ENCODE results near the gene PTCH1.

Gene PTCH1

DNA sequence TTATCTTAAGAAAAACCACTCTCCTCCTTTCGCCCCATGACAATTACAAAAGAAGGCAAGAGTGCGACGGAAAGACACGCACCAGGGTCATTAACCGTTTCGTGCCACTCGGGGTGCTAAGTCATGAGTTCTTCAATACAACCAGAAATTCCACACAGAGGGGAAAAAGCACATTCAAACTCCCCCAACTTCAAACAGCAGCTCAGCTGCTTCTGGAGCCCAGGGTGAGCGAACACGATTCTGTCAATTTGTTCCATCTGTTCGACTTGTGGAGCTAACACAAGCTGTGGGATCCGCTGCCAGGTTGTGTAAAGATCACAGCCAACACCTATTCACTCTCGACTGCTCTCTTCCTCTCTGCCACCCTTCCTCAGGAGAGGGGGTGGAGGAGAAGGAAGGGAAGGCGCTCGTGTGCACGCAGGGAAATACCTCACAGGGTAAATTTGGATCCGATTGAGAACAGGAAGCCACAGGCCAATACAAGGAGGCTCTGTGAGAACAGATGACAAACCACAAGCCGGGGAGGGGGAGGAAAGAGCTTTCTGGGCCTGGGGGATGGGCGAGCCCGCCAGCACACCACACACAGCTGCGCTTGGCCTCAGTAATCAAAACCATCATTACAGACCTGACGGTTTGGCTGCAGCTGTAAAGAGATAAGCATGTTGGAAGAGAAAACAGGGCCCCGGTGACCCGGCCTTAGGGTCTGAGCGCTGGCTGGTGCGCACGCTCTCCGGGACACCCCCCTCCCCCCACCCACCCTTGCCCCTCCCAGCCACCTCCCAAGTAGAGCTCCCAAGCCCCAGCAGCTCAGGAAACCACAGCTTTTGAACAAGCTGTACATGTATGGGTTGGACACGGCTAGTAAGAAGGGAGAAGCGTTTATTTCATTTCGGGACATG, 54.3 kb downstream of the PTCH1 start:
- peak; percentile 3 for DNase-seq (ENCODE audit: low spot score)

DNA sequence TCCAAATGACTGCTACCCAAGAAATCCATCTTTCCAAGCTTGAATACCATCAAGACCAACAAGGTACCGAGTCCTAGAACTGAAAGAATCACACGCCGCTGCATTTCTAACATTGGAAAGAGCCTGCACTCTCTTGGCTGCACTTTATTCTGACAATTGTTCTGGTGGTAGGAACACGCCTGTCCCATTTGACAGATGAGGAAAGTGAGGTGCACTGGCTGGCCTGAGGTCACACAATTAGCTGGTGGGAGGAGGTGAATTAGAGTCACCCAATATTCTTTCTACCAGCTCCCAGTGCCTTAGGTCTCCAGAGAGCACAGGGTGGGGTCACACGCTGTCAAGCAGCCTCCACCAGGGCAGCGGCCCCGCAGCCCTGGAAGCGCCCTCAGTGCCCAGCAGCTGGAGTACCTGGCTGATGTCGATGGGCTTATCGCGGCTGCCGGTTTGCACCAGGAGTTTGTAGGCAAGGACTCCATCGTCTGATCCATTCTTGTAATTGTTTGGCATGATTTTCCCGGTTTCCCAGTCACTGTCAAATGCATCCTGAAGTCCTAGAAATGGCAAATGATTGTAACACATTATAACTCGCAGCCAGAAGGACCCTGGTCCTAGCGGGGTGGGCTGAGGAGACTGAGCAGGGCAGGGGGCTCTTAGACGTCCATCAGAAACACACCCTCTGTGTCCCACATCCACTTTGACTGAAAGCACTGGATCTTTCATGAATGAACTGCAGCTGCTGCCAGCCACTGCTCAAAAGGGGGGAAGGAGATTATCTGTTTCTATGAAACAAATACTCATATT, 55.1 kb downstream of the PTCH1 start:
- no peak for DNase-seq (ENCODE audit: low spot score)

DNA sequence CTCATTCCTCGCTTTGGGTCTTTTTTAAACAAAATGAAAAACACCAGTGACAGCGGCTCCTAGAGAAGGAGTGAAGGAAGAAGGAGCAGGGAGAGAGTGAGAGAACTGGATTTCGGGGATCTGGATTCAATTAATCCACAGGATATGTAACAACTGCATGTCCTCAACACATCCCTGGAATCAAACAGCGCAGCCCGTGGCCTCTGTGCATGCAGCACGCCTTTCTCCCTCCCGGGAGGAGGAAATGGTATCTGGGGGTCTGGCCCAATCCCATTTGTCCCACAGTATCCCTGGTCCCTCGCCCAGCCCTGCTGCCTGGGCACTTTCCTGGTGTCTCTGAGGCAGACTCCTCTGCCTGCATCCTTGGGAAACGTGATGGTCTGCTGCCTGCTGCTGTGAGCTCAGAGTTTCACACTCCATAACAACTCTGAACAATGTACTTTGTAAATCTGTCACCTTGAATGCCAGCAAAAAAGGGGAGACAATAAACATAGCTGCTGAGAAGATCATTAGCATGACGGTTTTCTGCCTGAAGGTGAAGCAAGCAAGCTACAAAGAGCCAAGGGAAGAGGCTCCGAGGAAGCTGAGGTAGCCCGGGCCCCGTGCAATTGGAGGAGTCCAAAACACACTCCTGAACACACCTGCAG, 56.1 kb downstream of the PTCH1 start:
- DNase-seq (ENCODE audit: low spot score): no peak

DNA sequence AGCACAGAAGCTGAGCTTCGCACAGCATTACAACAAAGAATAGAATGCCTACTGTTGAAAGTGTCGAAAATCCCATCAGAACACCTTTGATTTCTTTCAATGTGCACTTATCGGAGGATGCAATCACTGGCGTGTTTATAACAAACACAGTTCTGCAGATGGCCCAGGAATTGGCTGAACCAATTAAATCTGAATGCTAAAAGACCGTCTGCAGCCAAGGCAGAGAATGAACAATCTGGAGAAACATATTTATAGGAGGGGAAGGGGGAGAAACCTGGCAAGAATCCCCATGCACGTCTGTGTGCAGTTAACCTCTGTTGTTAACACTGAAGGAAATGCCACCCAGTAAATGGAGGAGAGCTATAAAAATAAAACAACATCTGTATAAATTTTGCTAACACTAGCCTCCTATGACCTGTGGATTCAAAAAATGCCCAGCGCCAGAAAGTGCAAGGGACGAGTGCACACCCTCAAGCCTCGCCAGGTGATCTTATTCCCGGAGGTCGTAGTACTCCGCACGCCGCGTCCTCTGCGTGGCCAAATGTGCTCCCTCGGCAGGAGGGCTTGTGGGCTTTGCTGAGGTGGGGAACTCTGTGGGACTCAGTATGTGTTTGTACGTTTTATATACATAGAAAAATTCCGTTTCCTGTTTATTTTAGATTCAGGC, 56.8 kb downstream of the PTCH1 start:
- no peak for DNase-seq (ENCODE audit: low spot score)

DNA sequence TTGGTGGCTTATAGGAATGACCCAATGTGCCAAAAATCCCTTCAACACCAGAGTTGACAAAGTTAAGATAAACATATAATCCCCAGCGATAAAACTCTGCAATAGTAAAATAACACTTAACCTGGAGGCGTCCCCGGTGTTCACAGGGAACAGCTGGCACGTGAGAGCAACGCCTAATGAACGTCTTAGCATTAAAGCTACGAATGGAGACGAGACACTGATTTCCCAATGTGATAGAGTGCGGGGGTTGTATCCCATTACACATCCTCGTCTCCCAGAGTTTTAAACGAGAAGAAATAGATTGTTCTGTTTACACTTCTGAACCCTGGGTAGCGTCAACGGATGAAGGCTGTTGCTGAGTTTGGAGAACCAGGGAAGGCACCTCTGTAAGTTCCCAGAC, 57.6 kb downstream of the PTCH1 start:
- no peak for DNase-seq (ENCODE audit: low spot score)

DNA sequence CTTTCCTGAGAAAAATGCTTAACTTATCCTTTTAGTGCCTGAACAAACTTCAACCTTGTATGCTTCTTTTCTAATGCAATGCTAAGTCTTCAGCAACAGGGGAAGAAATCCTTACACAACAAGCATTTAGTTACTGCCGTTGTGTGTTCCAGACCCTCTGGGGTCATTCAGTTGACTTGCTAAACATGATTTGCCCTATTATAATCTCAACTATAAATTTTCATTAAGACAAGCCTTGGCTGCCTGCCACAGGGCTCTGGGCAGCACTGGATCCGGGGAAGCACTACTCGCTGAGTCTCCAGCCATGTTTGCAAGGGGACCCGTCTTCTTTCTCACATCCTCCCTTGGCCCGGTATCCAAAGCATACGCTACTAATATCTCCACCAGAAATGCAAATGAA, 58.1 kb downstream of the PTCH1 start:
- no peak for DNase-seq (ENCODE audit: low spot score)

DNA sequence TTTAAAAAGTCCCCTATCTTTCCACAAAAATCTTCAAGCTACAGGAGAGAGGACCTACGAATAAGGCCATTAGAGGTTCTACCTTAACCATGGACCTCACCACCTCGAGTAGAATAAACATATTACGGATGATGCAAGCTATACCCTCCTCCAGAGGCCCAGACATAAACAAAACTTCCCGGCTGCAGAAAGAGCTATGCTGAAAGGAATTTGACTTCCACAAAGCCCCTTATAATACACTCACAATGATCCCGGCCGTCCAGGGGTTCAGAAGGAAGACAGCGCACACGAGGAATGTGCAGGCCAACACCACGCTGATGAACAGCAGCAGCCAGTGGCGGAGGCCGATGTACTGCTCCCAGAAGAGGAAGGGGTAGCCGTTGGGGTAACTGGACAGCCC, 59.0 kb downstream of the PTCH1 start:
- DNase-seq (ENCODE audit: low spot score): no peak

DNA sequence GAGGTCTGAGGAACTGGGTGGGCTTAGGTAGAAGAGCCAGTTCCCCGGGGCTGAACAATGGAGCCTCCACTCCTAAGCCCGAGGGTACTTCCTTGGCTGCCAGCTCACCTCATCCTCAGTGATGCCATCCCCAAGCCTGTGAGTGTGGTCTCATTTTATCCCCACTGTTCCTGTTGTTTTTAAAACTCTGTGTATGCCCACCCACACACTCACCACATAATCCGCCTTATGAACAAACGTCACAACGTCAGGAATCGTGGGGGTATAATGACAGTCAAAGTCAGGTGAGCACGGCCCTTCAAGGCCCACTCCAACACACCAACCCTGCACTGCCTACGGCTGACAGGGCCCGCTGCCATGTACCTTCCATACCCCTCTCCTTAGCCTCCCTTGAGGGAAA, 61.1 kb downstream of the PTCH1 start:
- no peak for DNase-seq (ENCODE audit: low spot score)

DNA sequence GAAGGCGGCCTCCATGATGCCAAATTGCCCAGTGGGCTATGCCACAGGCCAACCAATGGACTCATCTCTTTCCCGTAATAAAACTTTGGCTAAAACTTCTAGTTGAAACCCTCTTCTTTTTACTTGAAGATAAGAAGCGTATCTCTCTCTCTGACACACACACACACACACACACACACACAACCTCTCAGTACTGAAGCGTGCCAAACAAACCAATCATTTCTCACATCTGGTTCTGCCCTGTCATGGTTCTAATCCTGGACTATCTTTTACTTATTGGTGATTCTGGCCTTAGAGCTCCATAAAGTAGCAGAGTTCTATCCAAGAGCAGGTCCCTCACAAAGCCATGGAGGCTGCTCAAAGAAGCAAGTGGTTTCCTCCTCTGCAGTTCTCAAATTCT, 64.6 kb downstream of the PTCH1 start:
- DNase-seq (ENCODE audit: low spot score): no peak

DNA sequence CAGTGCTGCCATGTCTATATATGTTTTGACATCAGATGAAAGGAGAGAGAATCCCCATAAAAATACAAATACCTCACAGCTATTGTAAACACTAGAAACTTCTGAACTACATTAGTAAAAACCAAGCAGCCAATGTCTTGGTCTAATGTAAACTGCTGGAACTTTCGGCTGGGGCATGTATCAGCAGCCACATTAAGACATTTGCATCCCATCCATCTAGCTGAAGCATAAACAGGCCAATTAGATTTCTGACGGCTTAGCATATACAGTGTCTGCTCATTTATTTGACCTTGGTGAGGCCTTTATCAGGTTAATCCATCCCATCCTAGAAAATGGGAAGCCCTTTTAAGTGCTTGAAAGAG, 65.7 kb downstream of the PTCH1 start:
- no peak for DNase-seq (ENCODE audit: low spot score)

DNA sequence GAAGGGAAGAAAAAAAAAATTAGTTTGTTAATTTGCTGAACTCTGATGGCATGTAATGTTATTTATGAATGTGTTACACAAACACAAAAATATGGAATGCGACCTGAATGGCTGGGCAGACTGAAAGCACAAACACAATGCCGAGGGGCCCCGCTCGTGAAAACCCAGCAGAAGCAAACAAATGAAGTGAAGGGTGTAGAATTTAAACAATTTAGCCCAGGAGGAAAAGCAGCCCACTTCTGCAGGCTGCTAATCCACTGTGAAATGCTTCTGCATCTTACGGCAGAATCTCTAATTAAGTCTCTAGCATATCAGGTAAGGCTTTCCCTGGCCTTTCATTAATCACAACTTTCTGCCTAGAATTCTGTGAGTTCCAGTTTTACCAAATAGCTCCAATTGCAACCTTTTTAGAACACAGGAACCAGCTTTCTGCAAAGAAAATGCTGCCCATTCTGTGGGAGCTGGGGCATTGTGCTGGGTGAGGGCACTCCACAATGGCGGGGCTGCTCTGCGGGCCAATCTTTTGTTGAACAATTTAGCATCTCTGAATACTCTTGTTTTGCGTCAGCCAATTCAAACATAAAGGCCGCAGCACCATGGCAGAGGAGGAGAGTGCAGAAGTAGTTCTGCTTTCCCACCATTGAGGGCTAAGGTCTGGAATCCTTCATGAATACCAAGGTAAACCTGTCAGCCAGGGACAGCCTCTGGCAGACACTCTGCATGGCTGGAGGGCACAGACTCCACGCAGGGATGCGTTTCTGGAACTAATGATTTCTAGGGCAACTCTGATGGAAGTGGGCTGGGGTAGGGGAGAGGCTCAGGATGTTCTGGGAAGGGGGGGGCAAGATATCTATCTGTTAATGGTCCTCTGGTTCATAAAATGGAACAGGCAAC, 66.4 kb downstream of the PTCH1 start:
- DNase-seq (ENCODE audit: low spot score): no peak

DNA sequence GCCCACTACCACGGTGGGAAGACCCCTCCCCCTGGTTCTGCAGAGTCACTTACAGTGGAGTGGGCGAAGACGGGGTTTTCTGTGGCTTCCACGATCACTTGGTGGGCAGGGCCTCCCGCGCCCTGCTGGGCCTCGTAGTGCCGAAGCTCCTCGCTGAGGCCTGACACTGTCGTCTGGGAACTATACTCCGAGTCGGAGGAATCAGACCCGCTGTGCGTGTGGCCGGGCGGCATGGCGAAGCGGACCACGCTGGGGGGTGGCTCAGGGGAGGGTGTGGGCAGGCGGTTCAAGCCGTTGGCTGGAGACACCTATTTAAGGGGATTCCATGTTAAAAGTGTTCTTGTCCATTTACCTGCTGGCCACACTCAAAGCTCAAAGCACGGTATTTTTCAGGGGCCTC, 67.8 kb downstream of the PTCH1 start:
- no peak for DNase-seq (ENCODE audit: low spot score)

DNA sequence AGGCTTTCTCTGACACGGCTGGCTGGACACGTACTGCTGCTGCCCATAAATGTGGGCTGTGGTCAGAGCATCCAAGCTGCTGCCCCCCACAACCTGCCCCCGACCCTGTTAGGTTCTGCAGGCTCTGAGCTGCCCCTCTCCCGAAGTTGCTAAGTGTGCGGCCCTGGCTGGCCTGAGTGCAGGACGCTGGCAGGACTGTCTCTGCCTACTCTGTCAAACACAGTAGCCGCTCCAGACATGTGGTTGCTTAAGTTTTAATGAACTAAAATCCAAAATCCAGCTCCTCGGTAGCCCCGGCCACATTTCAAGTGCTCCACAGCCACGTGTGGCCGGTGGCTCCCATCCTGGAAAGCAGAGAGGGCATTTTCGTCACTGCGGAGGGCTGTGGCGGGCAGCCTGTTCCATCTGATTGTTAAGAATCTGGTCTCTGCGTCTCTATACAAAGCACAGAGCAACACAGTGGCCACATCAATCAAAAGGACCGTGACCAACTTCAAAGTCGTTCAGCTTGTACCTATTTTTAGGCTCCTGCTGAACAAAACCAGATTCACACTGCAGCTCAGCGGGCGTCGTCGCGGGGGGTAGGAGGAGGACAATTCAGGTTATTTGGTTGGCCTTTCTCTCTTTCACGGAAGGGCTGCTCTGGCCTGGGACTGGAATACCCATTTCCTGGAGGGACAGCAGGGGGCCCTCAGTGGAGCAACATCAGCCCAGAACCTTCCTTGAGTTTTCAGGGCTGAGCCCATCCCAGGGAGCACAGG, 68.9 kb downstream of the PTCH1 start:
- no peak for DNase-seq (ENCODE audit: low spot score)

DNA sequence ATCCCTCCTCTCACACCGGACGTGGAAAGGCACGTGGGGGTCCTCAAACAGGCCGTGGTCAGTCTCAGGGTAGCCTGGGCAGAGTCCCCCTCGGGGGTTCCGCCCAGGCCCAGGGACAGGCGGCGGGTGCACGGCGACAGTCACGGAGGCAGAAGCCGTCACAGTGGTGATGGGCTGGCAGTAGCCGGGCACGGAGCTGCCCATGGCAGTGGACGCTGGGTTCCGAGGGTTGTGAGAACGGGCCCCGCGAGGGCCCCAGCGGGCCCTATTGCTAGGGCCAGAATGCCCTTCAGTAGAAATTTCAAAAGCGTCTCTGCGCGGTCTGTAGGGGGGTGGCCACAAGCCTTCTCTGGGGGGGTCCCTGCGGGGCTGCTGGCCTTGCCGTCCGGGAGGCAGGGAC, 69.8 kb downstream of the PTCH1 start:
- DNase-seq (ENCODE audit: low spot score): no peak

DNA sequence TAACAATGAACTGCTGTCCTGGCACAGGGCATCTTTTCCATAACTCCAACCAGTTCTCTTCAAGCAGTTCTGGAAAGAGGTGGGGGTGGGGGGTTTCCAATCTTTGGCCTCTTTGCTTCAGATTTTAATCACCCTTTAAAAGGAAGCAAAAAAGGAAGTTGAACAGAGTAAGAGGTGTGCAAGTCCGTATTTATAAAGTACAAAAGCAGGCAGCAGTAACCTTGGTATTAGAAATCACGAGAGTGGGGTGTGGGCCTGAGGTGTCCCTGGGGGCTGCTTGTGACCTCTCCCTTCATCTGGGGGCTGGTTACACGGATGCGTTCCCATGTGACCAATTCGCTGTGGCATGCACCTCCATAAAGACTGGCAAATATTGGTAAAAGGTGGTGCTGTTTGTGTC, 70.5 kb downstream of the PTCH1 start:
- no peak for DNase-seq (ENCODE audit: low spot score)

DNA sequence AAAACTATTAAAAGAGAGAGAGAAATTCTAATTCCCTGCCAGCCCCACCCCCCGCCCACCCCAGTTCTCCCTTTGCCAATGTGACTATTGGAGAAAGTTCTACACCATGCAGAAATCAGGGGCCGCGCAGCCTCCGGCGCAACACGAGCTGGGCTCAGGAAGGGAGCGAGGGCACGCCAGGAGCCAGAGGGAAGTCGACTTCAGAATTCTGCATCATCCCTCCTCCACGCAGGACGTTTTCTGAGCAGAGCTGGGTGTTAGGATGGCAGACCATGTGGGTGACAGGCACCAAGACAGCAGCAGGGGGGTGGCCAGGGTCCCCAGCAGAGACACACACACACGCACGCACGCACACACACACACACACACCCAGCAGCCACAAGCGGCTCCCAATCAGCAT, 72.6 kb downstream of the PTCH1 start:
- no peak for DNase-seq (ENCODE audit: low spot score)

DNA sequence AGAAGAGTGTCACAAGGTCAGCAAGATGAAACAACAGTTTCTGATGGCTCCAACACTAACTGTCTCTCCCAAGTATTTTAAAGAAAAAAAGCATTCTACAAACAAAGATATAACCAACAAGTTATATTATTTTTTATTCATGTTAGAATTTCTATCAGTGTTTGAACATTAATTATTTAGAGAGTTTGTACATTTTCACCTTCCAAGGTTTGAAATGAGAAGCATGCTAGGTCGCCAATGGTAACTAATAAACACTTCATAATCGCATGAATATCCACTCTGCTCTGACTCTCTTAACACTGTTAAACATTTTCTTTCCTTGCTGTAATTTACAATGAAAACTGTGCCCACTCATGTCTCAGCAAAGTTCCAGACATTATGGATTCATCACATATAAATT, 73.5 kb downstream of the PTCH1 start:
- DNase-seq (ENCODE audit: low spot score): no peak

DNA sequence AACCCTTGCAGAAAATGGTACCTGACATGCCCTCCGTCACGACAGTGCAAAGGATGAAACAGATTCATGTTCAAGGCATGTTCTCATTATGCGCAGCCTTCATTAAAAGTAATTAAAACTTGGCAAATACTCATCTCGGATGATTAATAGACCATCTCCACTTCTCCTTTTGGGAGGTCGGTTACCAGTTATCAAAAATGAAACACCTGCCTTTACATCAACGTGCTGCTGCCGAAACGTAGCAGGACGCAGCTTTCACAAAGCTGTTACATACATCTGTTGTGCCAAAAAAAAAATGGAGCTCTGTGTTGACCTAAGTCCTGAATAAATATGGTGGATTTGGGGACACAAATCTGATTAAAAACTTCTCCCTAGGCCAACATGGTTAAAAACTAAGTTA, 75.7 kb downstream of the PTCH1 start:
- DNase-seq (ENCODE audit: low spot score): no peak

DNA sequence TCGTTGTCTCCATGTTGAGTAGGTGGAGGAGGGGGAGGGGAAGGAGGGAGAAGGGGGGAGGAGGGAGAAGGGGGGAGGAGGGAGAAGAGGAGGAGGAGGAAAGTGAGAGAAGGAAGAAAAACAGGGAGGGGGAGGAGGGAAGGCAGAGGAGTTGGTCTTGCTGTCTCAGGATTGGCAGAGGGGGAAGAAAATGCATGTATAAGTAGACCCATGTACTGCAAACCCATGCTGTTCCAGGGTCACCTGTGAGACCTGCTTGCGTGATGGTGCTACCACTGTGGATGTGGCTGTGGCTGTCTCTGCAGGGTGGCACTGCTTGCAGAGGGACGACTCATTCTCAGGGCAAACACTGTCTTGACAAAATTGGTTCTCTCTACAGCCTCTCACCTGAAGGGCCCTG, 76.3 kb downstream of the PTCH1 start:
- DNase-seq (ENCODE audit: low spot score): no peak

DNA sequence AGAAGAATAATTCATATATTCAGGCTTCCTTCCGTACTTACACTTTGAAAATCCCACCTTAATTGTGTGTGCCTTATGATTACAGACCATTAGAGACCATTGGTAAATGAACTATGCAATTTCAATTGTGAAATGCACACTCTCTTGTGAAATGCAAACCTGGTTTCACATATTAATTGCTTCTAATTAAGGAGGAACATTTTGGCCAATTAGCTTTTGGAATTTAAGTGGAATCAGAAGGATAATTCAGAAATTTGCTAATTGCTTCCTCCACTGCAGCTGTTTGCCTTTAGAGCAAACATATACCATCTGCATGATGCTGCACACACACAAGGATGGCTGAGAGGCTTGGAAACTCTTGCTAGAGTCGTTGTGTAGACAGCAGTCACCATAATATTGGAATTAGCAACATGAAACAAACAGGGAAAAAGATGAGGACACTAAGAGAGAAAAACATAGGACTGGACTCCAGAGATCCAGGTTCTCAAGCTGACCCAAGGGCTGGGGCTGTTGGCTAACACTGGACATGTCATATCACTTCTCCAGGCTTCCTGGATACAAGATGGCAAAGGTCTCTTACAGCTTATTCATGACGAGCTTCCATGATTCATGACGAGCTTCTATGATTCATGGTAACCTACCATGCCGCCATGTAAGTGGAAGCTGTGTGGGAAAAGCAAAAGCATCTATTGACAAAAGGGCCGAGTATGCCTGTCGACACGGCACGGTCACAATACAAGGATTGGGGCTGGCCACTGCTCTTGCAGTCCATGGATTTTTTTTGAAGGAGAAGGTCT, 78.0 kb downstream of the PTCH1 start:
- DNase-seq (ENCODE audit: low spot score): no peak

Data from hematopoietic multipotent progenitor cell treated with erythropoietin and hydrocortisone succinate and interleukin-3 and kit ligand, for 15 days (in vitro differentiated cells).